GM19324 (cell line): ENCODE measurements around the gene ABHD17C.
"Not testable (repeated sequence)": the region's sequence is repeated elsewhere in the genome, so short reads cannot be mapped to it uniquely, and the experiment has no call there.

ENCODE experiments used
- ATAC-seq: cut with Tn5 transposase; IDR thresholded peaks from one replicate; pipeline ENCODE4 v1.9.1; 2021; ENCODE audit warnings: mild to moderate bottlenecking, moderate library complexity; ENCODE audit not compliant: unreplicated experiment, low FRiP score

ABHD17C gene

DNA sequence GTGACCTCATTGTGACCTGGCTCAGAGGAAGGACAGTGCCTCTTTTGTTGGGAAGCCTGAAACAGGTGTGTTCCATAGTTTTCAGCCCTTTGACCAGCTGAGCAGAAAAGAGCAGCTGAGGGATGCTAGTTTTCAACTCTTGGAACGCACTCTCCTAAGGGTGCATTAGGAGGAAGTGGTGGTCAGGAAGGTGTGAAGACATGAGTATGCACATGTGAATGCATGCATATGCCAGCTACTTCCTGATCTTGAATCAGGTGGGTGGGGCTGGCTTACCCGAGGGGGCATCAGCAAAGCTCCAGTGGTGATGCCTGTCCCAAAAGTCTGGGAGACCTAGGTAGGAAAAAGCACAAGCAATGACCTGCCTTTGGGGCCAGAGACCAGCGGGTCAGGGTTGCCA is 60.8 kb downstream of the ABHD17C start:
- no peak for ATAC-seq

GRCh38 chr15:80758130-80758745 is 63.1 kb downstream of the ABHD17C start:
- no peak for ATAC-seq

- ATAC-seq, result no peak
Observed at GRCh38 chr15:80760960-80761359, 65.8 kb downstream of the ABHD17C start.

DNA sequence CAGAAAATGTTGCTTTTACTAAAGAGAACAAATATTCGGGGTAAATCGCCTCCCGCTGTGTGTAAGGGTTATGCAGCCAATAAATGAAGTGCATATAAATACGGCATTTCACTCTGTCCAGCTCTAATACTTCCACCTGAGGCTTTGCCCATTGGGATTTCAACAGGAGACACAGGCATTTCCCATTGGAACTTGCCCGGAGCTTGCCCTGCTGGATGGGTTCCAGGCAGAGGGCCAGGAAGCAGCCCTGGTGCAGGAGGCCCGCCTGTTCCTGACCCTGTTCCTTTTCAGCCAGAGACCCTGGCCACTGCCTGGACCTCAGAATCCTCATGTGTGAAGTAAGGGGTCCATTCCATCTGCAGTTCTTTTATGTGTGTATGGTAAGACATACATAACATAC is 66.6 kb downstream of the ABHD17C start:
- ATAC-seq, result no peak

DNA sequence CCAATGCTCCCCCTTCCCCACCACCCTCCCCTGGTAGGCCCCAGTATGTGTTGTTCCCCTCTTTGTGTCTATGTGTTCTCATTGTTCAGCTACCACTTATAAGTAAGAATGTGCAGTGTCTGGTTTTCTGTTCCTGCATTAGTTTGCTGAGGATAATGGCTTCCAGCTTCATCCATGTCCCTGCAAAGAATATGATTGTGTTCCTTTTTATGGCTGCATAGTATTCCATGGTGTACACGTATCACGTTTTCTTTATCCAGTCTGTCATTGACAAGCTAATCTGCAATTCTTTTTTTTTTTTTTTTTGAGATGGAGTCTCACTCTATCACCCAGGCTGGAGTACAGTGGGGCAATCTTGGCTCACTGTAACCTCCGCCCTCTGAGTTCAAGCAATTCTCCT is 68.1 kb downstream of the ABHD17C start:
- not testable (repeated sequence) for ATAC-seq

- no peak for ATAC-seq
Observed at GRCh38 chr15:80764535-80764934, 69.4 kb downstream of the ABHD17C start.

DNA sequence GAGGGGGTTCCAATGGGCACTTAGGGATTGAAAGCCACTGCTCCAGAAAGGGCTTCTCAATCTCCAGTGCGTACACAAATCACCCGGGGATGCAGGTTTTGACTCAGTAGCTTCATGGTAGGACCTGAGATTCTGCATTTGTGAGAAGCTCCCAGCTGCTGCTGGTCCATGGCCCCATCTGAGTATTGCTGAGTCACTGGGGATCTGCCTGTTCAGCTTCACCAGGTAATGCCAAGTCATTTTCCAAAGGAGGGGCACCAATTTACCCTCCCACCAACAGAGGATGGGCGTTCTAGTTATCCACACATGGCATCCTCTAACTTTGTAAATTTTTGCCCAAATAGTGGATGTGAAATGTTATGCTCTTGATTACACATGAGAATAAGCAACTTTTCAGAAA is 71.2 kb downstream of the ABHD17C start:
- no peak for ATAC-seq

- ATAC-seq, result no peak
Observed at GRCh38 chr15:80768158-80768557, 73.0 kb downstream of the ABHD17C start.

- ATAC-seq, result no peak
Observed at GRCh38 chr15:80769153-80769828, 74.2 kb downstream of the ABHD17C start.

DNA sequence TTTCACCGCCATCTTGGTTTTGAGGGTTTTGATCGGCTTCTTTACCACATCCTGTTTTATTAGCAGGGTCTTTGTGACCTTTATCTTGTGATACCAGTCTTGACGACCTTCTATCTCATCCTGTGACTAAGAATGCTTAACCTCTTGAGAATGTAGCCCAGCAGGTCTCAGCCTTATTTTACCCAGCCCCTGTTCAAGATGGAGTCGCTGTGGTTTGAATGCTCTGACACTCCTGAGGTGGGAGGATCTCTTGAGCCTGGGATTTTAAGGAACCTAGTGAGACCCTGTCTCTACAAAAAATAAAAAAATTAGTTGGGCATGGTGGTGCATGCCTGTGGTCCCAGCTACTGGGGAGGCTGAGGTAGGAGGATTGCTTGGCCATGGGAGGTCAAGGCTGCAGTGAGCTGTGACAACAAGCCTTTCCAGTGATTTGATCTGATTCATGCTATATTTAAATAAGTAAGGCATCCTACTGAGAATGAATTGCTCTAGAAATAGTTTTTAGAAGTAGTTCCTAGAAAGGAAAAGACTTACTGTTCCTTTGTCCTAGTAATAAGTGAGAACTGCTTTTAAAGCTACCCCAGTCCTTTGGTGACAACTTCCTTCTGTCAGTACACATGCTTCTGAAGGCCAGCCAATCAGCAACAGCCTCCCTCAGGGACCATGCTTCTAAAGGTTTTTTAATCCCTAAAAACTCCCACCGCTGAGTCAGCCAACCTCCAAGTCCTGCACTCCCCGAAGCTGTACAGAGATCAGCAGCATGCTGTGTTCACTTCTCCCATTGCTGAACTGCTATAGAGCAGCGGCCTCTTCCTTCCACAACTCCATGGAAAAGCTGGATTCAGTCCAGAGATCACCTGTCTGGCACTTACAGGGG is 75.0 kb downstream of the ABHD17C start:
- no peak for ATAC-seq

DNA sequence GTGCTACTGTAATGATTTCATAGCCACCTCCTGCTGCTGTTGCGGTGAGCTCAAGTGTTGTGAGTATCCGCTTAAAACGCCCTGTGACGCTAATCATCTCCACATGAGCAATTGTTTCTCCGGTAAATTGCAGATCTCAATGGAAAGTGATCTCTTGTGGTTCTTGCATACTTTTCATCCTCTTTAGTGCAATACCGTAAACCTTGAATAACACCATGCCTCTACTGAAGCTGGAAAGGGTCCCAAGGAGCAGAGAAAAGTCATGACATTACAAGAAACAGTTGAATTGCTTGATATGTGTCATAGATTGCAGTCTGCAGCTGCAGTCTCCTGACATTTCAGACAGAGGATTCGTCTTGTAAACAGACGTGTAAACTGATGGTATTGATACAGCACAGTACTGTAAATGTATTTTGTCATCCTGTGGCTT is 78.0 kb downstream of the ABHD17C start:
- no peak for ATAC-seq

DNA sequence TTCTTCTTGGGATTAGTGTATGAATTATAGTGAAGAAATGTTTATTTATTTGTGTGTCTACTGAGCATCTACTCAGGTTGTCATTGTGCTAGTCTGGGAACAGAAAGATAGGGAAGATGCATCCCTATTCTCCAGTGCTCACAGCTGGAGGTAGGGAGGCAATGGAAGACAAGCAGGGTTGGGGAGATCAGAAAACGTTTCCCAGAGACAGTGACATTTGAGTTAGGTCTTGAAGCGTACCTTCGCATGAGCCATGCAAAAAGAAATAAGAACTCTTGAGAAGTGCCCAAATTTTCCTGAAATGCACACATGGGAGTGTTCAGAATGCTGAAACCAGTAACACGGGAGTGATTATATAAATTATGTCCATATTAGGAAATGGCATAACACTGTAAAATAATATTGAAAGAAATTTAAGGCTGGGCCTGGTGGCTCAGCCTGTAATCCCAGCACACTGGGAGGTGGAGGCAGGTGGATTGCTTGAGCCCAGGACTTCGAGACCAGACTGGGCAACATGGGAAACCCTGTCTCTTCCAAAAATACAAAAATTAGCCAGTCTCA is 78.8 kb downstream of the ABHD17C start:
- no peak for ATAC-seq

DNA sequence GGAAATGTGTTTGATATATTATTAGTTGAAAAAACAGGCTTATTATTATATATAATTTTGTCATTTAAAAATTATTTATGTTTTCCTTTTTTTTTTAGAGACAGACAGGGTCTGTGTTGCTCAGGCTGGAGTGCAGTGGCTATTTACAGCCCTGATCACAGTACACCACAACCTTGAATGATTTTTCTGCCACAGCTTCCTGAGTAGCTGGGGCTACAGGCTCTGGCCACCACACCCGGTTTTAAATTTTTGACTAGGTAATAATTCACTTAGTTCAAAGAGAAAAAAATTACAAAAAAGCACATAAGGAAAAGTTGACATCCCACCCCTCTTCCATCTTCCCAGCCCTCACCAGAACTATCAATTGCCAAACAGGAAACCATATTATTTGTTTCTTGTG is 79.4 kb downstream of the ABHD17C start:
- ATAC-seq, result no peak

GRCh38 chr15:80775338-80775737 is 80.2 kb downstream of the ABHD17C start:
- ATAC-seq, result no peak

- ATAC-seq, result no peak
Observed at GRCh38 chr15:80776420-80777045, 81.4 kb downstream of the ABHD17C start.

DNA sequence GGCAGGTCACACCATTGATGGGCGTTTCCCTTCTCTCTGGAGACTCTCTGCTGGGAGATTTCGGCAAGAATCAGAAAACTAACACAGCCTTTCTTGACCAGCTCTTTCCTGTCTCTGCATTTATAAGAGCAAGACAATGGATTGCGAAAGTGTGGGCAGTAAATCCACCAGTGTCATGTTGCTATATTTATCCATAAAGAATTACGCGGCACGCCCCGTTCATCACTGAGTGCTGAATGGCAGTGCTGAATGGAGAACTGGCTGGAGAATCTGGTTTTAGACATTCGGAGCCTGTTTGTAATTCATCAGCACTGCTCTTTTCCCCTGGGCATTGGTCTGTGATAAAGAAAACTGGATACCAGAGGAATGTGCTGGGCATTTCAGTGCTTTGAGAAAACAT is 82.0 kb downstream of the ABHD17C start:
- no peak for ATAC-seq

- ATAC-seq, result no peak
Observed at GRCh38 chr15:80777826-80778620, 82.9 kb downstream of the ABHD17C start.

DNA sequence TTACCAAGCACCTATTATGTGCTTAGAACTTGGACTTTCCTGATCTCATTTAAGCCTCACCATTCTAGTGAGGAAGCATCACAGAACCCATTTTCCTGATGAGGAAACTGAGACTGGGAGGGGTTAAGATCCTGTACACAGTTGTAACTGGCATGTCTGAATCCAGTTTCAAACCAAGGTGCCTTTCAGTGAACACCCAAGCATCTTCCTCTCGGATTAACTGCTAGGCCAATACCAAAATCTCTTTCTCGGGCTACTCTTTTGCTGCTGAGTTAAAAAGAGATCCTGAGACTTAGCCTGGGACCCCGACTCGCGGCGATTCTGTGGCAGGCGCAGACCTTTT is 83.5 kb downstream of the ABHD17C start:
- ATAC-seq, result no peak

GRCh38 chr15:80778964-80779657 is 84.0 kb downstream of the ABHD17C start, which contains the start of gene CEMIP:
Gene CEMIP, plus strand, starts transcription at chr15:80779370. Its CDS starts 94,510 bp downstream, at chr15:80873880.
- no peak for ATAC-seq
